ENCODE data around the gene CHAT.

Gene CHAT

DNA sequence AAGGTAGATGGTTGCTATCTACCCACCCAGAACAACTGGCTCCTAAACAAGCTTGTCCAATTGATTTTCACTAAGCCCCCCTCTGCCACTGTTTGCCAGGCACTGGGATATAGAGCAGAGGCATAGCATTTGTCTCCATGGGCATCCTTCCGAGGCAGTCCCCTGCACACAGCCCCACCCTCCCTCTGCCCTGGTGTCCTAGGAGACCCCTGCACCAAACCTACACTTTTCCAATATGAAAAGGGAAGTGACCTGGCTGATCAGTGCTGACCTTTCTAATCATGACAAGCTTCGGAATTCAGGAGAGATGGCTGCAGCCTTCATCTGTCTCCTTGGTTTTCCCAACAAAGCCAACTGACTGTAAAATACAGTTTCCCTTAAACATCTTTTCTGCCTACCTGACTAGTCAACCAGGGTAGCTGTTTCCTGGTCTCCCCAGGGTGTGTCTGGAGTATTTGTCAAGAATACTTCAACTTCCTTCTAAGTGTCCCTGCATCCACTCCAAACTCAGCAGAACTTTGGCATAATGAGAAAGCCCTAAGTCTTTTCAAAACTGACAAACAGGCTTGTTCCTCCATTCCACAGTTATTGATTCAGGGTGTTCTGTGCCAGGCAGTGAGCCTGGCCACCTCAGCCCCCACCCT lies 11.3 kb upstream of the CHAT start:
- TF ChIP-seq, protein P1, sequence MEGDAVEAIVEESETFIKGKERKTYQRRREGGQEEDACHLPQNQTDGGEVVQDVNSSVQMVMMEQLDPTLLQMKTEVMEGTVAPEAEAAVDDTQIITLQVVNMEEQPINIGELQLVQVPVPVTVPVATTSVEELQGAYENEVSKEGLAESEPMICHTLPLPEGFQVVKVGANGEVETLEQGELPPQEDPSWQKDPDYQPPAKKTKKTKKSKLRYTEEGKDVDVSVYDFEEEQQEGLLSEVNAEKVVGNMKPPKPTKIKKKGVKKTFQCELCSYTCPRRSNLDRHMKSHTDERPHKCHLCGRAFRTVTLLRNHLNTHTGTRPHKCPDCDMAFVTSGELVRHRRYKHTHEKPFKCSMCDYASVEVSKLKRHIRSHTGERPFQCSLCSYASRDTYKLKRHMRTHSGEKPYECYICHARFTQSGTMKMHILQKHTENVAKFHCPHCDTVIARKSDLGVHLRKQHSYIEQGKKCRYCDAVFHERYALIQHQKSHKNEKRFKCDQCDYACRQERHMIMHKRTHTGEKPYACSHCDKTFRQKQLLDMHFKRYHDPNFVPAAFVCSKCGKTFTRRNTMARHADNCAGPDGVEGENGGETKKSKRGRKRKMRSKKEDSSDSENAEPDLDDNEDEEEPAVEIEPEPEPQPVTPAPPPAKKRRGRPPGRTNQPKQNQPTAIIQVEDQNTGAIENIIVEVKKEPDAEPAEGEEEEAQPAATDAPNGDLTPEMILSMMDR (conservative IDR thresholded peaks at IDR 0.05), result no peak
- H3K27ac ChIP-seq, result no peak overlapping the region

DNA sequence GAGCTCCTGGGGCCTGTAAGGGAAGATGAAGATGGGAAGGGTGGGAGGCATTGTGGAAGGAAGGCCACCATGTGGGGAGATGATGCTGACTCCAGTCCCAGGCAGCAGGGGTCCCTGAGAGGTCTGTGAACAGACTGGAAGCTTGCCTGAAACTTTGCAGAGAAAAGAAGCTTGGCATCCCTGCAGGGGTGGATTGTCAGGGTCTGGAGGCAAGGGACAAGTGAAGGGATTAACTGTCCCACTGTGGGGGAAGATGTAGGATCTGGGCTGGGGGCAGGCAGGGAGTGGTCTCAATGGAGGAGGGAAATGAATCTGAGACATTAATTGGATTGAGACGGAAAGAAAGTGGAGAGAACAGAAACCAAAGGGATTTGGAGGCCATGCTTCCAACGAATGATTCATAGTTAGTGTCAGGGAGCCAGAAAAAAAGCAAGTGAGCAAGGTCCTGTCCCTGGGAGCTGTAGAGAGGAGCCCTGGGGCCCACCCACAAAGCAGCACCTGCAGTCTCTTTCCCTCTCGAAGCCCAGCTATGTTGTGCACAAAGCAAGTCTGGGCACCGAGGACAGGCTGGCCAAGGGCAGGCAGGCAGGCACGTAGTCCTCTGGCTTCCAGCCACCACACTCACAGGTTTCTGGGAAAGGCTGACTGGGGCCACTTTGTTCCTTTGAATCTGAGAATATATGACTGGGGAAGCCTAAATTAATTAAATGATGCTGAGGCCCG lies 8.5 kb upstream of the CHAT start:
- H3K27ac ChIP-seq, result peak overlapping the region; percentile 49; the same call in 1 of the 2 replicates
- TF ChIP-seq, protein P1 (conservative IDR thresholded peaks at IDR 0.05), result no peak

DNA sequence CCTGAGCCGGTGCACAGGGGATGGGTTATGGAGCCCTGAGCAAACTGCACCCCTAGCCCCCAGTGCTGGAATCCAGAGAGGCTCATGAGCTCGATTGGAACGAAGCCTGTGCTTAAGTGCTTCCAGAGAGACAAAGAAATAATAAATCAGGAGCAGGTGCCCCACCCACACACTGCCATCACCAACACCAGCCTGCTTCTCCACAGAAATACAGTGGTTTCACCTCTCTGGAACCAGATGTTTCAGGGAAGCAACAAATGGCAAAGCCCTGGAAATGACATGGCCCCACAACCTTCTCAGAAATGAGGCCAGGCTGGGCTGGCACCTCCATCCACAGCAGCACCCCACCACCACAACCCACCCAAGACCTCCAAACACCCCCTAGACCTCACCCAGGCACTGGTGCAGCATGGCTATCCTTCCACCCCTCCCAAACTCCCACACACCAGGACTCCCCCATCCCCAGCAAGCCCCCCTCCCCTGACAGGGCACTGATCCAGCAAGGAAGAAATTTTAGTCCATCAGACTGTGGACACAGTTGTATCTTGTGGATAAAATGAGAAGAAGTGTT lies 7.8 kb upstream of the CHAT start:
- H3K27ac ChIP-seq, result peak overlapping the region; percentile 49; the same call in 1 of the 2 replicates
- TF ChIP-seq, protein P1 (conservative IDR thresholded peaks at IDR 0.05), result no peak

DNA sequence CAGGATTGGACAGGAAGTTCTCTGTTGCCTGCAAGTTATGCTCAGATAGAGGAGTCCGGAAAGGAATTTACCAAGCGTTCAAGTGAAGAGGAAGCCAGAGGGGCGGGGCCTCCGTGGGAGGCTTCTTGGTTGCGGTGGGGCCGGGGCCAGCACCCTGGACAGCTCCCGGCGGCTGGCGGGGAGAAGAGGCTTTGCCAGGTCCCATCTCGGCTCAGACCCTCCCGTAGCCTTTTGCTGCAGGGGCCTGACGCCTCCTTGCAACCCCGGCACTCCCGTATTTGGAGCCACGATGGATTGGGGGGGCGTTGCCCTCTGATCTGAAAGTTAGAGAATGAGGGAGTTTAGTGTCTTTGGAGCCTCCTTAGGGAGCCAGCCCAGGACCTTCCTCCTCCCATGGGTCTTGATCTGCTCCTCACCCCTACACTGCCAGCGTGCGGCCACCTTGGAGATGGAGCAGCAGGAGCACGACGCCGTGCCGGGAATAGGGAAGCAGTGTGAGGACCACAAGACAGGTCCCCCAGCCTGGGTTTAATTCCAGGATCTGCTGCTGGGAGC lies 6.8 kb upstream of the CHAT start:
- no peak overlapping the region for H3K27ac ChIP-seq
- TF ChIP-seq, protein P1 (conservative IDR thresholded peaks at IDR 0.05), result no peak

DNA sequence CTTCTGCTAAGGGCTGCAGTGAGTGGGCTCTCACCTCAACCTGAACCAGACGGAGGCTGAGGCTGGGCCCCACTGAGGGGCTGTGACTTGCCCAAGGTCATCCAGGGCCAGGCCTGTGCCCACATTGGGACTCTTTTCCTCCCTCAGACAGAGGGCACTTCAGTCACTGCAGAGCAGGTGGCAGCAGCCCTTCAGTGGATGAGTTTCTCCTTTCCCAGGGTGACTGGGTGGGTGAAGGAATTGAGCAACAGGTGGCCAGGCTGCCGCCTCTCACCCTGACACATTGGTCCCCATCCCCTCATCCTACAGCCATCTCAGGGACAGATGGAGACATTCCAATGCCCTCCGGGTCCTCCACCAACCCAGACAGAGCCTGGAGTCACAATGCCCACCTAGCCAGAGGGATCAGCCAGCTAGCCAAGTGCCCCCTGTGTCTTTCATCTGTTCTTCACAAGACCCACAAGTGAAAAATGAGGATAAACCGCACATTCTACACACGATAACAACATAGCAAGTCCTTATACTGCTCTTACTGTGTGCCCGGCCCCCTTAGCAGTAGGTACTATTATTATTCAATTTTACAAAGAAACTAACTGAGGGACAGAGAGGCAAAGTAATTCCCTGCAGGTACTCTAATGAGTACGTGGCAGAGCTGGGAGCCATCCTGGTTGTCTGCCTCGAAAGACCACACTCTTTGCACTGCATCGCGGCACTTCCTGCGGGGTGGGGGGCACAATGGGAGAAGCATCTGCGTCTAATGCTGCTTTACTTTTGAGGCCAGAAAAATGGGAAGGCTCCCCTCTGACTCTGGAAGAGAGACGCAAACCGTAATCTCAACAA lies 5.5 kb upstream of the CHAT start:
- TF ChIP-seq, protein P1 (conservative IDR thresholded peaks at IDR 0.05), result no peak
- H3K27ac ChIP-seq, result no peak overlapping the region

DNA sequence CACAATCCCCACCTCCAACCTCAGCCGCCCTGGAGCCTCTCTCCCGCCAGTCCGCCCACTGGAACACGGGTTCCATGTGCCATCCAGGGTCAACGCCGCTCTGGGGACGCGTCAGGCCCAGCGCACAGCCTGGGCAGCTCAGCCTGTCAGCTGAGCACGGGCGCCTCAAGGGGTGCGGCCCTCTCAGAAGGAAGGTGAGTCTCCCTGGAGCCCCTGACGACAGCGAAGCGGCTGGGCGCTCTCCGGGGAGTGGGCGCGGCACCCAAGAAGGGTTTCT lies 4.9 kb upstream of the CHAT start:
- no peak overlapping the region for H3K27ac ChIP-seq
- TF ChIP-seq, protein P1 (conservative IDR thresholded peaks at IDR 0.05), result no peak

Measured in VCaP (cell line).